Breast epithelium (tissue), 4 donors: ENCODE measurements around the gene INCENP. TPM values are rescaled to one million over a fixed set of nuclear protein-coding genes. Genes with fewer than 3 reads are reported as not detected.

ENCODE experiments used
- DNase-seq, 2 donors: peaks; one replicate each; pipeline ENCODE4 v3.0.0-alpha.2; 2019; ENCODE audit warnings: low spot score in 2 of 2
- H3K27ac ChIP-seq, 2 donors: fragments of 200-600 bp; sonication (generic) in 1 of 2; one replicate each; pipeline ENCODE4 v1.5.1; 2016 to 2019; ENCODE audit warnings: mild to moderate bottlenecking in 1 of 2
- H3K27me3 ChIP-seq, 2 donors: fragments of 200-600 bp; sonication (generic) in 1 of 2; one replicate each; pipeline versions ENCODE4 v1.5.1 to v1.6.0; 2017 to 2019; ENCODE audit warnings: control low read depth in 1 of 2, mild to moderate bottlenecking in 1 of 2
- H3K36me3 ChIP-seq: fragments of 200-600 bp; one replicate; pipeline ENCODE4 v1.5.1; 2019
- H3K4me1 ChIP-seq, 2 donors: fragments of 200-600 bp; sonication (generic); one replicate each; pipeline ENCODE4 v1.5.1; 2016 to 2019; ENCODE audit warnings: control low read depth in 1 of 2
- H3K4me3 ChIP-seq, 3 donors: fragments of 200-600 bp; sonication (generic); 1 replicate in 2 of 3; 2 replicates in 1 of 3; pipeline ENCODE4 v1.5.1; 2016 to 2019; ENCODE audit warnings: mild to moderate bottlenecking in 3 of 3, moderate library complexity in 2 of 3
- H3K9me3 ChIP-seq, 2 donors: fragments of 200-600 bp; sonication (generic) in 1 of 2; one replicate each; pipeline ENCODE4 v1.5.1; 2016 to 2019; ENCODE audit warnings: control low read depth in 1 of 2
- CTCF ChIP-seq, 3 donors: fragments of 450-650 bp; IDR thresholded peaks; one replicate each; pipeline ENCODE4 v1.5.1; 2016 to 2017; ENCODE audit warnings: antibody characterized with exemption in 3 of 3, mild to moderate bottlenecking in 3 of 3, moderate library complexity in 3 of 3
- POLR2A ChIP-seq: fragments of 450-650 bp; IDR thresholded peaks from one replicate; pipeline ENCODE4 v1.6.1; 2016; ENCODE audit warnings: antibody characterized with exemption, mild to moderate bottlenecking, moderate library complexity
- POLR2AphosphoS5 ChIP-seq, 3 donors: sonication (generic); formaldehyde crosslinking; IDR thresholded peaks; one replicate each; pipeline ENCODE4 v1.6.1; 2017; ENCODE audit warnings: antibody characterized with exemption in 3 of 3
- intact Hi-C: fragments of 100-400 bp; cut with DNase I; formaldehyde crosslinking; loops from one replicate; pipeline ENCODE4 v1.15.1; 2023; ENCODE audit warnings: low total_unique reads
- total RNA-seq, 3 donors: library from RNA; depleted of rRNA; stranded (reverse); fragments of >200 nt; gene quantifications; one replicate each; pipeline ENCODE4 v1.1.0, GENCODE V29; 2016

The INCENP gene
- total RNA-seq, 3 donors from 2014 or later, result 8.5 to 19.0 (median 14.8) TPM

DNA sequence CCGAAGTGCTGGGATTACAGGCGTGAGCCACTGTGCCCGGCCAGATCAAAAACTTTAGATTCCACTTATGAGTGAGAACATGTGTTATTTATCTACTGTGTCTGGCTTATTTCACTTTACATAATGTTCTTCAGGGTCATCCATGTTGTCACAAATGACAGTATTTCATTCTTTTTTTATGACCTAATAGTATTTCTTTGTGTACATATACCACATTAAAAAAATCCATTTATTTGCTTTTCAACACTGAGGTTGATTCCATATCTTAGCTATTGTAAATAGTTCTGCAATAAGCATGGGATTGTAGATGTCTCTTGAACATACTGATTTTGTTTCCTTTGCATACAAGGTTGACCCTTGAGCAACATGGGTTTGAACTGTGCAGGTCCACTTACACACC, 53.0 kb downstream of the INCENP start:
- Histone ChIP-seq H3K27ac (no peak overlapping the region), H3K27me3 (no peaks in the 10 kb centered on the region), H3K4me3 (no peak overlapping the region), H3K9me3 (no peaks in the 10 kb centered on the region), H3K4me1 (no peaks in the 10 kb centered on the region), H3K36me3 (no peaks in the 10 kb centered on the region)
- TF ChIP-seq POLR2A (no peak), CTCF (IDR thresholded peaks at IDR 0.05) (no peak), POLR2AphosphoS5 (IDR thresholded peaks at IDR 0.05) (no peak)
- no peak for DNase-seq
- intact Hi-C loops, result no loop called here

- H3K36me3 ChIP-seq, result no peaks in the 10 kb centered on the region
- H3K27ac ChIP-seq, result no peak overlapping the region
- no peak overlapping the region for H3K4me3 ChIP-seq
- TF ChIP-seq POLR2AphosphoS5 (IDR thresholded peaks at IDR 0.05) (no peak), POLR2A (no peak), CTCF (IDR thresholded peaks at IDR 0.05) (no peak)
- intact Hi-C loops, result no loop called here
- H3K27me3 ChIP-seq, result no peaks in the 10 kb centered on the region
- no peaks in the 10 kb centered on the region for H3K4me1 ChIP-seq
- no peak for DNase-seq
- no peaks in the 10 kb centered on the region for H3K9me3 ChIP-seq
Measured at GRCh38 chr11:62179995-62180394, 56.2 kb downstream of the INCENP start.

DNA sequence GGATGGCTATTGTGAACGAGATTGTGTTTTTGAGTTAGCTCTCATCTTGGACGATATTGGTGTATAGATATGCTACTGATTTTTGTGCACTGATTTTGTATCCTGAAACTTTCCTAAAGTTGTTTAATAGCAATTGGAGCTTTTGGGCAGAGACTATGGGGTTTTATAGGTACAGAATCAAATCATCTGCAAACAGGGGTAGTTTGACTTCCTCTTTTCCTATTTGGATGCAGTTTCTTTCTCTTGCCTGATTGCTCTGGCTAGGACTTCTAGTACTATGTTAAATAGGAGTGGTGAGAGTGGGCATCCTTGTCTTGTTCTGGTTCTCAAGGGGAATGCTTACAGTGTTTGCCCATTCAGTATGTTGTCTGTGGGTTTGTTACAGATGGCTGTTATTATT, 57.3 kb downstream of the INCENP start:
- Histone ChIP-seq H3K36me3 (no peaks in the 10 kb centered on the region), H3K27ac (no peak overlapping the region), H3K4me3 (no peak overlapping the region), H3K27me3 (no peaks in the 10 kb centered on the region), H3K4me1 (no peaks in the 10 kb centered on the region), H3K9me3 (no peaks in the 10 kb centered on the region)
- TF ChIP-seq CTCF (IDR thresholded peaks at IDR 0.05) (no peak), POLR2AphosphoS5 (IDR thresholded peaks at IDR 0.05) (no peak), POLR2A (no peak)
- intact Hi-C loops, result no loop called here
- DNase-seq, result no peak

DNA sequence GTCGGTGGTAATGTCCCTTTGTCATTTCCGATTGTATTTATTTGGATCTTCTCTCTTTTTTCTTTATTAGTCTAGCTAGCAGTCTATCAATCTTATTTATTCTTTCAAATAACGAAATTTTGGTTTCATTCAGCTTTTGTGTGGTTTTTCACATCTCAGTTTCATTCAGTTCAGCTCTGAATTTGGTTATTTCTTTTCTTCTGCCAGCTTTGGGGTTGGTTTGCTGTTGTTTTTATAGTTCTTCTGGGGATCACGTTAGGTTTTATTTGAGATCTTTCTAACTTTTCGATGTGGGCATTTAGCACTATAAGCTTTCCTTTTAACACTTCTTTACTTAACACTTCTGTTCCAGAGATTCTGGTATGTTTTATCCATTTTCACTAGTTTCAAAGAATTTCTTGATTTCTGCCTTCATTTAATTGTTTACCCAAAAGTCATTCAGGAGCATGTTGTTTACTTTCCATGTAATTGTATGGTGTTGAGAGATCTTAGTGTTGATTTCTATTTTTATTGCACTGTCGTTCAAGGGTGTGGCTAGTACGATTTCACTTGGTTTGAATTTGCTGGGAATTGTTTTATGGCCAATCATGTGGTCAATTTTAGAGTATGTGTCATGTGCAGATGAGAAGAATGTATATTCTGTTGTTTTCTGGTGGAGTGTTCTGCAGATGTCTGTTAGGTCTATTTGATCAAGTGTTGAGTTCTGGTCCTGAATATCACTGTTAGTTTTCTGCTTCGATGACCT, 58.5 kb downstream of the INCENP start:
- Histone ChIP-seq H3K27ac (no peak overlapping the region), H3K9me3 (no peaks in the 10 kb centered on the region), H3K4me1 (no peaks in the 10 kb centered on the region), H3K4me3 (no peak overlapping the region), H3K27me3 (no peaks in the 10 kb centered on the region), H3K36me3 (no peaks in the 10 kb centered on the region)
- no peak for TF ChIP-seq CTCF (IDR thresholded peaks at IDR 0.05)
- TF ChIP-seq POLR2AphosphoS5 (IDR thresholded peaks at IDR 0.05), result no peak
- no peak for TF ChIP-seq POLR2A
- no peak for DNase-seq
- intact Hi-C loops, result no loop called here

DNA sequence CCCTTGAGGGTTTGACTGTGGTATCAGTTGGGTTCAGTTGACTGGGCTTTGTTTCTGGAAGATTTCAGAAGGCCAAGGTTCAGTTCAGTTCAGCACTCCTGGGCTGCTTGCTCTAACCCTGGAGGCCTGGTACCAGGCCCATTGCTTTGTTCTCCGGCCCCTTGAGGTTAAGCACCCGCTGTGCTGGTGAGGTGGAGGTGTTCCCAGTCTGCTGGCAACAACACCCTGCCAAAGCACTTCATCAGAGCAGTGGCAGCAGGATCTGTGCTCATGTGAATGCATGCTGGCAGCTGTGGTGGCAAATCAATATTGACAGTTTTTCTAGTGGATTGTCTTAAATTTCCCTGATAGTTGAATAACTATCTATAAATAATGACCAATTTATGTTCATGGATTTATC, 62.4 kb downstream of the INCENP start:
- no peak for DNase-seq
- no peaks in the 10 kb centered on the region for H3K36me3 ChIP-seq
- intact Hi-C loops, result no loop called here
- H3K4me3 ChIP-seq, result no peak overlapping the region
- H3K9me3 ChIP-seq, result no peaks in the 10 kb centered on the region
- peaks cover 0 to 7% of the 10 kb centered on the region in 2 donors for H3K27me3 ChIP-seq
- no peak for TF ChIP-seq POLR2AphosphoS5 (IDR thresholded peaks at IDR 0.05)
- H3K4me1 ChIP-seq, result no peaks in the 10 kb centered on the region
- no peak overlapping the region for H3K27ac ChIP-seq
